Heart right ventricle (tissue), 16 donors: ENCODE measurements around the gene CEND1. TPM values are rescaled to one million over a fixed set of nuclear protein-coding genes. Genes with fewer than 3 reads are reported as not detected.
A peak's percentile ranks its signal among the peaks of the same experiment; 100 is the strongest.

ENCODE experiments used
- ATAC-seq, 8 donors: fragments of 200-7000 bp; cut with Tn5 transposase; one replicate each; pipeline ENCODE4 v1.9.1; 2020; ENCODE audit warnings: mild to moderate bottlenecking in 8 of 8, moderate library complexity in 8 of 8, moderate number of reproducible peaks in 1 of 8
- DNase-seq, 2 donors: peaks; one replicate each; pipeline ENCODE4 v3.0.0-alpha.2; 2020
- H3K27ac ChIP-seq, 10 donors: fragments of 200-600 bp; sonication (generic) in 2 of 10; one replicate each; pipeline versions ENCODE4 v1.5.0 to v1.8.0; 2020 to 2022; ENCODE audit warnings: mild to moderate bottlenecking in 3 of 10
- H3K27me3 ChIP-seq, 7 donors: fragments of 200-600 bp; one replicate each; pipeline ENCODE4 v1.8.0; 2021 to 2022; ENCODE audit warnings: mild to moderate bottlenecking in 2 of 7
- H3K36me3 ChIP-seq, 9 donors: fragments of 200-600 bp; sonication (generic) in 1 of 9; one replicate each; pipeline versions ENCODE4 v1.5.0 to v1.8.0; 2020 to 2022; ENCODE audit warnings: mild to moderate bottlenecking in 2 of 9
- H3K4me1 ChIP-seq, 9 donors: fragments of 200-600 bp; sonication (generic) in 1 of 9; one replicate each; pipeline versions ENCODE4 v1.5.0 to v1.8.0; 2020 to 2022; ENCODE audit warnings: mild to moderate bottlenecking in 4 of 9
- H3K4me3 ChIP-seq, 10 donors: fragments of 200-600 bp; sonication (generic) in 2 of 10; one replicate each; pipeline versions ENCODE4 v1.5.0 to v1.8.0; 2020 to 2022; ENCODE audit warnings: mild to moderate bottlenecking in 7 of 10, moderate library complexity in 2 of 10
- H3K9me3 ChIP-seq, 11 donors: fragments of 200-600 bp in 10 of 11; sonication (generic) in 2 of 11; one replicate each; pipeline versions ENCODE4 v1.5.0 to v1.8.0; 2013 to 2022; ENCODE audit warnings: mild to moderate bottlenecking in 2 of 11, control low read depth in 1 of 11, moderate library complexity in 1 of 11
- CTCF ChIP-seq, 9 donors: fragments of 200-600 bp; sonication (generic) in 2 of 9; IDR thresholded peaks; one replicate each; pipeline versions ENCODE4 v1.5.0 to v1.8.0; 2021 to 2022; ENCODE audit warnings: antibody characterized with exemption in 9 of 9, mild to moderate bottlenecking in 5 of 9, moderate library complexity in 1 of 9
- WGBS, 2 donors: extraction: QIAGEN DNeasy Blood & Tissue Kit; methylation state at CpG; one replicate each; pipeline ENCODE4 v1.1.7; 2013; ENCODE audit warnings: inconsistent platforms in 1 of 2; 5-methylcytosine and 5-hydroxymethylcytosine counted together
- intact Hi-C, 10 donors: fragments of 100-400 bp; cut with DNase I; formaldehyde crosslinking; loops; one replicate each; pipeline versions ENCODE4 v1.11.1 to v1.14.2; 2022
- polyA plus RNA-seq, 2 donors: library from polyadenylated mRNA; stranded (reverse); fragments of 200-250 nt; gene quantifications; one replicate each; pipeline ENCODE4 v1.2.3, GENCODE V29; 2013
- total RNA-seq, 10 donors: library from RNA; stranded (reverse); fragmentation: NEBNext Ultra II Directional in 3 of 10; extraction: Animal tissue kit (Norgen Biotek cat#: 25700) in 3 of 10; gene quantifications; one replicate each; pipeline versions ENCODE4 v1.2.1 to v1.2.4, GENCODE V29; 2021 to 2023
- donor health status: Arrhythmogenic right ventricular cardiomyopathy.
- donor health status: ischemic (EF 13 %, LVEDD 7.1; RV severe dilation, severe dysfunction).
- donor health status: healthy with polysubstance abuse.
- donor health status: DM: no; HTN: yes; CAD: no.
- donor health status: DM: no; HTN: no; CAD: no.
- donor health status: ischemic (EF 25% LVEDD 6.9; RV normal size, moderate dysfunction).
- donor health status: ischemic (EF 25% LVEDD 5.7; RV mildly dilated, moderate dysfunction).
- donor health status: healthy.
- donor health status: DM: yes; HTN: yes; CAD: no.
- donor health status: Ischemic cardiomyopathy.
- donor health status: ischemic (EF 35%, LVEDD 5.7; RV mildly dilated, moderate dysfunction).
- donor health status: nonischemic (EF 11% LVEDD 7.7; RV severe dilation, severe dysfunction).
- donor health status: DM: yes; HTN: yes; CAD: no.
- donor health status: PGD.
- donor health status: ischemic (EF 29% LVEDD 5.4; RV normal size, mild dysfunction).
- donor health status: nonischemic (EF 23%, LVEDD 6.1; RV moderate dilation, normal function).

CEND1 gene
- total and polyA plus RNA-seq, 12 donors = 0.22 to 0.80 (median 0.53) TPM; not detected in 1

GRCh38 chr11:787084-787675, 2.7 kb downstream of the CEND1 start:
- WGBS, 2 donors = 90 to 92% methylated on average over 24 of the region's 24 CpGs
- Histone ChIP-seq H3K9me3 (no peaks in the 10 kb centered on the region), H3K27ac (no peak overlapping the region), H3K4me3 (no peak overlapping the region), H3K27me3 (peaks cover 0 to 31% (median 25%) of the 10 kb centered on the region in 7 donors), H3K36me3 (peaks cover 0 to 12% (median 0%) of the 10 kb centered on the region in 9 donors), H3K4me1 (peaks cover 0 to 18% (median 9%) of the 10 kb centered on the region in 9 donors)
- intact Hi-C loops = no loop called here
- TF ChIP-seq CTCF (IDR thresholded peaks at IDR 0.05) = no peak
- ATAC-seq = no peak
- no peak for DNase-seq

- peaks cover 0 to 18% (median 9%) of the 10 kb centered on the region in 9 donors for H3K4me1 ChIP-seq
- ATAC-seq (no peak), DNase-seq (no peak)
- no peak for TF ChIP-seq CTCF (IDR thresholded peaks at IDR 0.05)
- H3K27me3 ChIP-seq = peaks cover 0 to 31% (median 25%) of the 10 kb centered on the region in 7 donors
- no peak overlapping the region for H3K4me3 ChIP-seq
- H3K27ac ChIP-seq = no peak overlapping the region
- no peaks in the 10 kb centered on the region for H3K9me3 ChIP-seq
- intact Hi-C loops = no loop called here
- H3K36me3 ChIP-seq = peaks cover 0 to 5% (median 0%) of the 10 kb centered on the region in 9 donors
- WGBS, 2 donors = 75 to 80% methylated on average over 23 to 24 of the region's 24 CpGs
Measured at GRCh38 chr11:786235-787083, 3.4 kb downstream of the CEND1 start.

GRCh38 chr11:783581-784015, 6.3 kb downstream of the CEND1 start:
- H3K36me3 ChIP-seq = peaks cover 0 to 6% (median 0%) of the 10 kb centered on the region in 9 donors
- intact Hi-C loops = no loop called here
- ATAC-seq = peak; percentile 45 to 85 (median 80)
- H3K4me1 ChIP-seq = peaks cover 0 to 22% (median 14%) of the 10 kb centered on the region in 9 donors
- DNase-seq = peak; percentile 57 to 72
- H3K27ac ChIP-seq = peak overlapping the region in 4 of 10 donors; percentile 1 to 35 (median 12)
- WGBS, 2 donors = 25 to 32% methylated on average over 24 of the region's 24 CpGs
- peak in 8 of 9 donors; percentile 21 to 72 (median 63) for TF ChIP-seq CTCF (IDR thresholded peaks at IDR 0.05)
- H3K27me3 ChIP-seq = peaks cover 0 to 11% (median under 1%) of the 10 kb centered on the region in 7 donors
- H3K9me3 ChIP-seq = no peaks in the 10 kb centered on the region
- no peak overlapping the region for H3K4me3 ChIP-seq
